A673 (cell line): ENCODE results near the gene HOXB9. TPM values are rescaled to one million over a fixed set of nuclear protein-coding genes. Genes with fewer than 3 reads are reported as not detected.

Experiments used
- BruUV-seq: library from RNA; stranded (reverse); fragments of 400-500 nt; replicated peaks from 2 replicates; lab custom pipeline; 2021; lab: Mats Ljungman, UMichigan
- CTCF ChIA-PET: fragments of 300-600 bp; sonication (Branson Sonifier 250); formaldehyde crosslinking; loops from one replicate; lab custom pipeline; 2022; ENCODE audit warnings: antibody characterized with exemption; lab: Charles Lee
- POLR2A ChIA-PET: fragments of 300-600 bp; sonication (Branson Sonifier 250); formaldehyde crosslinking; loops from one replicate; lab custom pipeline; 2022; ENCODE audit warnings: antibody characterized with exemption; ENCODE audit not compliant: low non-redundant PET; lab: Charles Lee
- DNase-seq: peaks from one replicate; pipeline ENCODE4 v3.0.0-alpha.2; 2015; ENCODE audit warnings: low spot score
- H3K27ac ChIP-seq: fragments of 200-600 bp; sonication (generic); 2 replicates; pipeline ENCODE4 v1.5.1; 2016; ENCODE audit warnings: mixed run types, low read depth, mild to moderate bottlenecking, mixed read lengths, antibody characterized with exemption, low read length; ENCODE audit not compliant: poor library complexity, severe bottlenecking
- H3K27me3 ChIP-seq: fragments of 200-600 bp; sonication (generic); replicated peaks from 2 replicates; pipeline ENCODE4 v1.6.1; 2017; ENCODE audit warnings: mixed run types, low read depth, mild to moderate bottlenecking, mixed read lengths, antibody characterized with exemption, low read length; ENCODE audit not compliant: insufficient read depth, poor library complexity
- H3K36me3 ChIP-seq: fragments of 200-600 bp; sonication (generic); 2 replicates; pipeline ENCODE4 v1.6.1; 2016; ENCODE audit warnings: mixed run types, mild to moderate bottlenecking, mixed read lengths, antibody characterized with exemption, low read length; ENCODE audit not compliant: insufficient read depth, poor library complexity, severe bottlenecking
- H3K4me1 ChIP-seq: fragments of 200-600 bp; sonication (generic); 2 replicates; pipeline ENCODE4 v1.6.1; 2017; ENCODE audit warnings: mixed run types, mild to moderate bottlenecking, mixed read lengths, antibody characterized with exemption, low read length; ENCODE audit not compliant: insufficient read depth, poor library complexity, severe bottlenecking
- H3K4me3 ChIP-seq: fragments of 200-600 bp; sonication (generic); 2 replicates; pipeline ENCODE4 v1.5.1; 2016; ENCODE audit warnings: low read depth, mixed run types, mild to moderate bottlenecking, mixed read lengths, low read length; ENCODE audit not compliant: poor library complexity, severe bottlenecking
- H3K9me3 ChIP-seq: fragments of 200-600 bp; sonication (generic); 2 replicates; pipeline ENCODE4 v1.6.1; 2016; ENCODE audit warnings: mixed run types, low read depth, mild to moderate bottlenecking, mixed read lengths, antibody characterized with exemption, low read length; ENCODE audit not compliant: poor library complexity, severe bottlenecking
- EZH2 ChIP-seq: fragments of 200-600 bp; sonication (generic); IDR thresholded peaks from 2 replicates; pipeline ENCODE4 v1.6.1; 2017; ENCODE audit warnings: borderline replicate concordance, low read depth, mild to moderate bottlenecking, mixed read lengths, antibody characterized with exemption, low read length; ENCODE audit not compliant: poor library complexity, severe bottlenecking
- intact Hi-C: fragments of 100-400 bp; cut with micrococcal nuclease; formaldehyde crosslinking; loops from one replicate; pipeline ENCODE4 v1.10.0; 2022; ENCODE audit not compliant: unreplicated experiment
- total RNA-seq: library from RNA; stranded (reverse); gene quantifications from 2 replicates; pipeline ENCODE4 v1.2.3, GENCODE V29; 2021
- TF ChIP-seq, protein P1 (sequence below): fragments of 300-800, 200-600 bp; sonication (generic); conservative IDR thresholded peaks from 2 replicates; pipeline ENCODE4 v1.5.1; 2017; ENCODE audit warnings: low read depth, mild to moderate bottlenecking, antibody characterized with exemption, low read length, moderate library complexity, mixed read lengths

The HOXB9 gene
- total RNA-seq, 1 experiment from 2014 or later: 8.2 TPM

DNA sequence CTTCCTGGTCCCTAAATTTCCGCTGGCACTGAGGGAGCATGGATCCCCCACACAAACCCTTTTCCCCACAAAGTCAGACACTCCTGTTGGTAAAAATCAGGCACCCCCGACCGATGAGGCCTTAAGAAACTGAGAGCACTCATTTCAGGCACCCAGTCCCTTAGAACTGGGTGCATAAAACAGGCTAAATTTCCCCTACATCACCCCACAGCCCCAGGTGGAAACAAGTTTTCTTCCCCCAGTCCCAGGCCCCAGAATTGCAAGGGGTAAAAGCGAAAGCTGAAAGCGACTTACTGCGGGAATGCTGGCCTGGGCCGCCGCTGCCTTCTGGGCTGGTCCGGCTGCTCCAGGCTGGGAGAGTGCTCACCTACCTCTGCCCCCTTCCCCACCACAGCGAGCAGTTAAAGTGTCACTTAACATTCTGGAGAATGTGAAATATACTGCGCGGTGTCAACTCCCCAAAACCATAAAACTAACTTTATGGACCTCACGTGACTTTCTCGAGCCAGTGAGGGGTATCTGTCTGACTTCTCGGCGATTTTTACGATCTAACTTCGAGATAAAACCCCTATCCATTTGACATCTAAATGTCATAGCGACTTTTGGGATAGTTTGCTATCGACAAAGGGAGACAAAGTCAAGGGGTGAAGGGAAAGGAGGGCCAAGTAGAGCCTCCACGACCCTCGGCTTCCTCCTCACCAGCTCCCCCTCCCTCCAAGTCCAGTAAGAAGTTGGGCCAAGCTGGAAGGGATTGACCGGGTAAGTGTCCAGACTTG is 36.1 kb downstream of the HOXB9 start, which contains the start of gene HOXB3:
Gene HOXB3, minus strand, starts transcription at position 411 of the 776 bp plus-strand sequence. CDS start 37,767 bp downstream, outside the sequence.
- TF ChIP-seq, protein P1, sequence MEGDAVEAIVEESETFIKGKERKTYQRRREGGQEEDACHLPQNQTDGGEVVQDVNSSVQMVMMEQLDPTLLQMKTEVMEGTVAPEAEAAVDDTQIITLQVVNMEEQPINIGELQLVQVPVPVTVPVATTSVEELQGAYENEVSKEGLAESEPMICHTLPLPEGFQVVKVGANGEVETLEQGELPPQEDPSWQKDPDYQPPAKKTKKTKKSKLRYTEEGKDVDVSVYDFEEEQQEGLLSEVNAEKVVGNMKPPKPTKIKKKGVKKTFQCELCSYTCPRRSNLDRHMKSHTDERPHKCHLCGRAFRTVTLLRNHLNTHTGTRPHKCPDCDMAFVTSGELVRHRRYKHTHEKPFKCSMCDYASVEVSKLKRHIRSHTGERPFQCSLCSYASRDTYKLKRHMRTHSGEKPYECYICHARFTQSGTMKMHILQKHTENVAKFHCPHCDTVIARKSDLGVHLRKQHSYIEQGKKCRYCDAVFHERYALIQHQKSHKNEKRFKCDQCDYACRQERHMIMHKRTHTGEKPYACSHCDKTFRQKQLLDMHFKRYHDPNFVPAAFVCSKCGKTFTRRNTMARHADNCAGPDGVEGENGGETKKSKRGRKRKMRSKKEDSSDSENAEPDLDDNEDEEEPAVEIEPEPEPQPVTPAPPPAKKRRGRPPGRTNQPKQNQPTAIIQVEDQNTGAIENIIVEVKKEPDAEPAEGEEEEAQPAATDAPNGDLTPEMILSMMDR: no peak
- TF ChIP-seq EZH2: no peak
- ChIA-PET CTCF (no interaction called here), POLR2A (interaction anchor here (0.6 kb wide), 1 partner anchor 238 kb away, joined by 3 read pairs; no protein-coding TSS in a partner anchor)
- intact Hi-C loops: no loop called here
- no TSS peak for BruUV-seq
- H3K27me3 ChIP-seq: no peaks in the 10 kb centered on the region
- peaks cover 4% of the 10 kb centered on the region for H3K36me3 ChIP-seq
- H3K4me1 ChIP-seq: peaks cover 60% of the 10 kb centered on the region
- H3K27ac ChIP-seq: peak within 1 kb of the TSS; percentile 33
- no peak within 1 kb of the TSS for H3K4me3 ChIP-seq
- DNase-seq: no peak
- H3K9me3 ChIP-seq: no peaks in the 10 kb centered on the region

DNA sequence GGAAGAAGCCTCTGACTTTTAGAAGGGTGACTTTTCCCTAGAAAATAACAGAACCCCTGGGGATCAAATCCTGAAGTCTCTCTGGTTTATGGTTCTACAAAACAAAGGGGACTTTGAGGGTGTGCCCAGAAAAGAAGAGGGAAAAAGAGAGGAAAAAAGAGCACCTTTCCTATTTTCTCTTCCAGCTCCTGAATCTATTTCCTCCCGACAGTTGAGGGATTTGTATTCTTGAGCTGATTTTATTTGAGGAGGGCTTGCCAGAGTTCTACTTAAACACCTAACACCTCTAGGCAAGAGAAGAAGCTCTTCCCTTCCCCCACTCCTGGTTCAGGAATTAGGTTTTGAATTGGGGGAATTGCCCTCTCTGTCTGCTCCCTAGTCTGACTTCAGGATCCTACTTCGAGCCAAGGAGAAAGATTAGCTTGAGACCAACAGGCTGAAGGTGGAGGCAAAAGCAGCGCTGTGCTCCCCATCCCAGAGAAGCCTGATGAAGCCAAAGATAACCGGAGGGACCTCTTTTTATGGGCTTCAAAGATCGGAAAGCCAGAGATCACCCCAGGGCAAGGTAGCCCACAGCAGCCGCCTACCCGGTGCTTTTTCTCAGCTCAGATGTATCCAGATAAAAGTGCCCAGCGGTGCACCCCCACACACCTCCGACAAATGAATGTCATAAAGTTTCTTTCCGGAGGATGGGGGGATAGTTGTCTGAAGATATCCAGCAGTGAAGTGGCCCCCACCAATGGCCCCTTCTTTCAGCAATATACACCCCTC is 36.9 kb downstream of the HOXB9 start:
- Histone ChIP-seq H3K36me3 (peaks cover 4% of the 10 kb centered on the region), H3K9me3 (no peaks in the 10 kb centered on the region), H3K4me1 (peaks cover 60% of the 10 kb centered on the region), H3K27me3 (no peaks in the 10 kb centered on the region), H3K27ac (peak overlapping the region; percentile 26), H3K4me3 (no peak overlapping the region)
- BruUV-seq: no TSS peak
- ChIA-PET CTCF (interaction anchor here (0.9 kb wide), 1 partner anchor 326 kb away, joined by 3 read pairs; no protein-coding TSS in a partner anchor), POLR2A (no interaction called here)
- no peak for TF ChIP-seq EZH2
- TF ChIP-seq, protein P1: no peak
- no peak for DNase-seq
- intact Hi-C loops: no loop called here

DNA sequence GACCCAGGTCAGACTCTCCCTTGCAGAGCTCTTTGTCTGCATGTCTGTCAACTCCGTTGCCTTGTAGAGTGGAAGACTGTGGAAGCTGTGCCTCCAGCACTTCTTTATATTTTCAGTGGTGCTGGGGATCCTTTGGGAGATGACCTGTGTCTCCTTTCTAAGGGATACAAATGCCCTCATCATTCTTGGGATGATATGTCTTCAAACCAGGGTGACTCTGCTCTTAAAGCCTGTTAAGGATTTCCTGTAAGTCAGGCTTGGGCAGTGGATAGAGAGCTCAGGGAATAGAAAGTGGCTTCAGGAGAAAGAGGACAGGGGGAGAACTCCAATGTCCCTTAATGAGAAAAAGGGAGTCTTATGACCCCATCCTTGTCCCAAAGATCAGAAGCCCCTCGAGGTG is 37.6 kb downstream of the HOXB9 start:
- H3K27ac ChIP-seq: peak overlapping the region; percentile 40
- BruUV-seq: no TSS peak
- no peak overlapping the region for H3K4me3 ChIP-seq
- no peak for DNase-seq
- ChIA-PET CTCF (interaction anchor here (0.9 kb wide), 1 partner anchor 326 kb away, joined by 3 read pairs; no protein-coding TSS in a partner anchor), POLR2A (no interaction called here)
- peaks cover 4% of the 10 kb centered on the region for H3K36me3 ChIP-seq
- peaks cover 61% of the 10 kb centered on the region for H3K4me1 ChIP-seq
- no peak for TF ChIP-seq EZH2
- TF ChIP-seq, protein P1: no peak
- intact Hi-C loops: no loop called here
- H3K27me3 ChIP-seq: no peaks in the 10 kb centered on the region
- no peaks in the 10 kb centered on the region for H3K9me3 ChIP-seq
